Trophoblast cell (in vitro differentiated cells and primary cell): ENCODE results near the gene MCF2L2.

Experiments used
- DNase-seq, 2 donors: peaks; one replicate each; pipeline ENCODE4 v3.0.0-alpha.2; 2016
- H2AFZ ChIP-seq: 2 replicates; pipeline ENCODE4 v1.6.1; 2013; ENCODE audit warnings: low read length, moderate library complexity, mild to moderate bottlenecking; ENCODE audit not compliant: insufficient read depth, poor library complexity
- H2AK5ac ChIP-seq: 2 replicates; pipeline ENCODE4 v1.6.1; 2013; ENCODE audit warnings: mild to moderate bottlenecking, low read length
- H2BK120ac ChIP-seq: 2 replicates; pipeline ENCODE4 v1.6.1; 2013; ENCODE audit warnings: low read length, mild to moderate bottlenecking, moderate library complexity; ENCODE audit not compliant: insufficient read depth, poor library complexity
- H2BK12ac ChIP-seq: 2 replicates; pipeline ENCODE4 v1.6.1; 2013; ENCODE audit warnings: mild to moderate bottlenecking, low read length, moderate library complexity
- H2BK5ac ChIP-seq: 2 replicates; pipeline ENCODE4 v1.6.1; 2013; ENCODE audit warnings: low read length, low read depth, moderate library complexity, mild to moderate bottlenecking; ENCODE audit not compliant: poor library complexity
- H3K14ac ChIP-seq: 2 replicates; pipeline ENCODE4 v1.6.1; 2013; ENCODE audit warnings: mild to moderate bottlenecking, low read length
- H3K18ac ChIP-seq: 2 replicates; pipeline ENCODE4 v1.6.1; 2013; ENCODE audit warnings: mild to moderate bottlenecking, low read length
- H3K23ac ChIP-seq: 2 replicates; pipeline ENCODE4 v1.6.1; 2013; ENCODE audit warnings: low read length
- H3K27ac ChIP-seq: 2 replicates; pipeline ENCODE4 v1.5.1; 2013; ENCODE audit warnings: low read depth, mild to moderate bottlenecking, inconsistent platforms, low read length, moderate library complexity
- H3K27me3 ChIP-seq: 2 replicates; pipeline ENCODE4 v1.6.1; 2013; ENCODE audit warnings: inconsistent platforms, mild to moderate bottlenecking, low read length, moderate library complexity; ENCODE audit not compliant: insufficient read depth
- H3K36me3 ChIP-seq, 2 experiments: 1 replicate in 1 of 2; 2 replicates in 1 of 2; pipeline ENCODE4 v1.6.1; 2013; ENCODE audit warnings: low read length in 2 of 2, mild to moderate bottlenecking in 2 of 2, moderate library complexity in 1 of 2; ENCODE audit not compliant: insufficient read depth in 2 of 2, control insufficient read depth in 1 of 2
- H3K4ac ChIP-seq: 2 replicates; pipeline ENCODE4 v1.6.1; 2013; ENCODE audit warnings: low read depth, mild to moderate bottlenecking, low read length, moderate library complexity
- H3K4me1 ChIP-seq, 2 experiments: 1 replicate in 1 of 2; 2 replicates in 1 of 2; pipeline ENCODE4 v1.6.1; 2013; ENCODE audit warnings: low read length in 2 of 2, mild to moderate bottlenecking in 2 of 2, moderate library complexity in 1 of 2; ENCODE audit not compliant: insufficient read depth in 2 of 2, control insufficient read depth in 1 of 2
- H3K4me2 ChIP-seq: 2 replicates; pipeline ENCODE4 v1.6.1; 2013; ENCODE audit warnings: inconsistent platforms, mild to moderate bottlenecking, low read length, moderate library complexity
- H3K4me3 ChIP-seq: 2 replicates; pipeline ENCODE4 v1.5.1; 2013; ENCODE audit warnings: mild to moderate bottlenecking, low read depth, low read length, inconsistent platforms
- H3K79me1 ChIP-seq: one replicate; pipeline ENCODE4 v1.6.1; 2013; ENCODE audit warnings: low read length
- H3K79me2 ChIP-seq: 2 replicates; pipeline ENCODE4 v1.6.1; 2013; ENCODE audit warnings: low read length, mild to moderate bottlenecking; ENCODE audit not compliant: control insufficient read depth, insufficient read depth, poor library complexity
- H3K9ac ChIP-seq: 2 replicates; pipeline ENCODE4 v1.6.1; 2013; ENCODE audit warnings: mild to moderate bottlenecking, low read length
- H3K9me3 ChIP-seq: 2 replicates; pipeline ENCODE4 v1.6.1; 2013; ENCODE audit warnings: low read depth, mild to moderate bottlenecking, control low read depth, inconsistent platforms, low read length; ENCODE audit not compliant: insufficient read depth
- H4K12ac ChIP-seq: 2 replicates; pipeline ENCODE4 v1.6.1; 2013; ENCODE audit warnings: low read depth, mild to moderate bottlenecking, low read length, moderate library complexity
- H4K8ac ChIP-seq: 2 replicates; pipeline ENCODE4 v1.6.1; 2013; ENCODE audit warnings: low read depth, mild to moderate bottlenecking, low read length, moderate library complexity
- H4K91ac ChIP-seq: one replicate; pipeline ENCODE4 v1.6.1; 2013; ENCODE audit warnings: low read depth, mild to moderate bottlenecking, low read length, moderate library complexity
- WGBS: extraction: QIAGEN DNeasy Blood & Tissue Kit; methylation state at CpG from one replicate; pipeline ENCODE4 v1.1.7; 2013; ENCODE audit warnings: missing lambda C conversion rate; ENCODE audit not compliant: insufficient read length, insufficient coverage; ENCODE audit errors: extremely low coverage; 5-methylcytosine and 5-hydroxymethylcytosine counted together

Gene MCF2L2

DNA sequence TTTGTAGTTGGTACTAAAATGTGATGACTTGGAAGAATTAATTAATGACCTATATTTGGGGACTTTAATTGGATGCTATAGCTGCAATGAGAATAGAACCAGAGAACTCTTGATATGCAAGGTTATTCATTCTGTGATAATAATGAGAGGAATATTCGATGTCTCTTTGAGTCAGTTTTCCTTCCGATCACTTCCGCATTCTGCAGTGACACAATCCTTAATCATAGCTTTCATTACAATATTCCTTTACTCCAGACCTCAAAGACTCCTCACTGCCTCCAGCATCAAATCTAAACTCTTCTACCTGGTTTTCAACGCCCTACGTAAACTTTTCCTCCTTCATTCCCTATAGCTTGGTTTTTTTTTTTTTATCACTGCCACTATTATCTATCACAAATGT, 153.8 kb downstream of the MCF2L2 start:
- Histone ChIP-seq H3K4me1 (no peaks in the 10 kb centered on the region), H3K4ac (no peak overlapping the region), H3K18ac (no peak overlapping the region), H3K27ac (no peak overlapping the region), H3K79me2 (no peaks in the 10 kb centered on the region), H4K91ac (no peak overlapping the region), H3K9me3 (no peaks in the 10 kb centered on the region), H4K8ac (no peak overlapping the region), H2BK5ac (no peak overlapping the region), H2BK120ac (no peak overlapping the region), H3K14ac (no peak overlapping the region), H3K9ac (no peak overlapping the region), H3K4me2 (no peak overlapping the region), H2AFZ (no peak overlapping the region), H4K12ac (no peak overlapping the region), H2AK5ac (no peak overlapping the region), H3K23ac (no peak overlapping the region), H3K27me3 (no peaks in the 10 kb centered on the region), H3K36me3 (peaks cover 0 to 6% of the 10 kb centered on the region in 2 experiments), H2BK12ac (no peak overlapping the region), H3K79me1 (no peaks in the 10 kb centered on the region), H3K4me3 (no peak overlapping the region)
- no peak for DNase-seq
- 100% methylated on average over 2 of the region's 5 CpGs for WGBS

DNA sequence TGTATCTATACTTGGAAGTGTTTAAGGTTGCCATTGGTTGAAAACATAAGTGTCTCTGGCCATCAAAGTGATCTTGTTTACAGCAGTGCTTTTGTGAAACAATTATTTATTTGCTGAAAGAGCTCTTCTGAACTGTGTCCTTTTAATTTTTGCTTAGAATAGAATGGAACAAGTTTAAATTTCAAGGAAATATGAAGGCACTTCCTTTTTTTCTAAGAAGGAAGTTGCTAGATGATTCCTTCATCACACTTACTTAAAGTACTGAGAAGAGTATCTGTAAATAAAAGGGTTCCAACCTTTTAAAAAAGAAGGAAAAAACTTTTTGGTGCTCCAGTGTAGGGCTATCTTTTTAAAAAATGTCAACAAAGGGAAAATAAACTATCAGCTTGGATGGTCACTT, 155.6 kb downstream of the MCF2L2 start:
- no peak overlapping the region for H2AK5ac ChIP-seq
- H2BK12ac ChIP-seq = no peak overlapping the region
- H3K18ac ChIP-seq = no peak overlapping the region
- no peak overlapping the region for H2BK5ac ChIP-seq
- H2BK120ac ChIP-seq = no peak overlapping the region
- H3K9me3 ChIP-seq = no peaks in the 10 kb centered on the region
- no peak overlapping the region for H4K8ac ChIP-seq
- H3K4me1 ChIP-seq = peaks cover 0 to 7% of the 10 kb centered on the region in 2 experiments
- no peak overlapping the region for H3K4me3 ChIP-seq
- no peaks in the 10 kb centered on the region for H3K79me2 ChIP-seq
- no peak overlapping the region for H3K4me2 ChIP-seq
- no peak overlapping the region for H3K23ac ChIP-seq
- no peak overlapping the region for H2AFZ ChIP-seq
- H3K27ac ChIP-seq = no peak overlapping the region
- H3K36me3 ChIP-seq = peaks cover 2 to 6% of the 10 kb centered on the region in 2 experiments
- H3K9ac ChIP-seq = no peak overlapping the region
- no peak for DNase-seq
- H3K14ac ChIP-seq = no peak overlapping the region
- no peak overlapping the region for H4K91ac ChIP-seq
- H3K4ac ChIP-seq = no peak overlapping the region
- H3K27me3 ChIP-seq = no peaks in the 10 kb centered on the region
- H4K12ac ChIP-seq = no peak overlapping the region
- H3K79me1 ChIP-seq = no peaks in the 10 kb centered on the region

DNA sequence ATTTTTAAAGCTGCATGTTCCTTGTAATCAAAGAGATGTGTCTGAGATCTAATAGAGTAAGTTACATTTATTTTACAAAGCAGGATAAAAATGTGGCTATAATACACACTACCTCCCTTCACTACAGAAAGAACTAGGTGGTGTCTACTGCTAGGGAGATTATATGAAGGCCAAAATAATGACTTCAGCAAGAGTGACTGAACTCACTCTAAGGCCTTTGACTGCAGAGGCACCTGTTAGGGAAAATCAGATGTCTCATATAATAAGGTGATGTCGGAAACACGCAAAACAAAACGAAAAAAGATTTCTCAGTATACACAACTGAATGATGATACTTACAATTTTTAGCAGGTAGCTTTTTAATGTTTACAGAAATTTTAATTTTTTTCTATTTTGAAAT, 156.3 kb downstream of the MCF2L2 start:
- no peak overlapping the region for H2BK120ac ChIP-seq
- H3K4me3 ChIP-seq = no peak overlapping the region
- no peak overlapping the region for H3K27ac ChIP-seq
- no peaks in the 10 kb centered on the region for H3K79me1 ChIP-seq
- H3K4me1 ChIP-seq = peaks cover 0 to 11% of the 10 kb centered on the region in 2 experiments
- no peak overlapping the region for H2AK5ac ChIP-seq
- no peak overlapping the region for H3K14ac ChIP-seq
- no peak overlapping the region for H3K4me2 ChIP-seq
- H4K8ac ChIP-seq = no peak overlapping the region
- no peak overlapping the region for H4K91ac ChIP-seq
- H3K23ac ChIP-seq = no peak overlapping the region
- no peak for DNase-seq
- no peak overlapping the region for H4K12ac ChIP-seq
- H3K27me3 ChIP-seq = no peaks in the 10 kb centered on the region
- no peak overlapping the region for H2AFZ ChIP-seq
- H3K18ac ChIP-seq = no peak overlapping the region
- no peak overlapping the region for H2BK12ac ChIP-seq
- H3K9ac ChIP-seq = no peak overlapping the region
- WGBS = no CpG with 5 or more reads among the region's 3 CpGs
- H2BK5ac ChIP-seq = no peak overlapping the region
- H3K36me3 ChIP-seq = peaks cover 2 to 6% of the 10 kb centered on the region in 2 experiments
- no peaks in the 10 kb centered on the region for H3K79me2 ChIP-seq
- no peak overlapping the region for H3K4ac ChIP-seq
- H3K9me3 ChIP-seq = no peaks in the 10 kb centered on the region

DNA sequence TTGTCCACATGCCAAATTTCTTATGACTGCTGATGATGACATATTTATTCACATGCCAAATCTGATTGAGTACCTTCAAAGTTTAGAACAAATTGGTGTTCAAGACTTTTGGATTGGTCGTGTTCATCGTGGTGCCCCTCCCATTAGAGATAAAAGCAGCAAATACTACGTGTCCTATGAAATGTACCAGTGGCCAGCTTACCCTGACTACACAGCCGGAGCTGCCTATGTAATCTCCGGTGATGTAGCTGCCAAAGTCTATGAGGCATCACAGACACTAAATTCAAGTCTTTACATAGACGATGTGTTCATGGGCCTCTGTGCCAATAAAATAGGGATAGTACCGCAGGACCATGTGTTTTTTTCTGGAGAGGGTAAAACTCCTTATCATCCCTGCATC, 158.1 kb downstream of the MCF2L2 start:
- H4K8ac ChIP-seq = no peak overlapping the region
- no peak overlapping the region for H3K18ac ChIP-seq
- no CpG with 5 or more reads among the region's 7 CpGs for WGBS
- H3K4ac ChIP-seq = no peak overlapping the region
- no peaks in the 10 kb centered on the region for H3K9me3 ChIP-seq
- H3K4me3 ChIP-seq = no peak overlapping the region
- H2BK5ac ChIP-seq = no peak overlapping the region
- H3K36me3 ChIP-seq = peaks cover 2 to 6% of the 10 kb centered on the region in 2 experiments
- no peak overlapping the region for H3K9ac ChIP-seq
- no peaks in the 10 kb centered on the region for H3K27me3 ChIP-seq
- no peak overlapping the region for H3K23ac ChIP-seq
- no peak overlapping the region for H3K4me2 ChIP-seq
- no peak overlapping the region for H4K91ac ChIP-seq
- H2AFZ ChIP-seq = no peak overlapping the region
- no peak for DNase-seq
- no peaks in the 10 kb centered on the region for H3K79me2 ChIP-seq
- H4K12ac ChIP-seq = no peak overlapping the region
- no peak overlapping the region for H2BK120ac ChIP-seq
- no peak overlapping the region for H2BK12ac ChIP-seq
- H3K14ac ChIP-seq = no peak overlapping the region
- peaks cover 7 to 19% of the 10 kb centered on the region in 2 experiments for H3K4me1 ChIP-seq
- H2AK5ac ChIP-seq = no peak overlapping the region
- H3K27ac ChIP-seq = no peak overlapping the region
- H3K79me1 ChIP-seq = peaks cover under 1% of the 10 kb centered on the region
